T-helper 2 cell treated with Interferon-gamma antibody and Interleukin-4, amounts not matched to agents 100 ng/mL and 5 ng/mL, for 36 hours (primary cell): Measurements from ENCODE around the gene USPL1. TPM values are rescaled to one million over a fixed set of nuclear protein-coding genes. Genes with fewer than 3 reads are reported as not detected.
"Not testable (repeated sequence)": the region's sequence is repeated elsewhere in the genome, so short reads cannot be mapped to it uniquely, and the experiment has no call there.

ENCODE experiments used
- intact Hi-C: fragments of 100-400 bp; cut with micrococcal nuclease; formaldehyde crosslinking; loops from one replicate; pipeline ENCODE4 v1.15.1; 2023
- total RNA-seq: library from RNA; stranded (reverse); gene quantifications from 2 replicates; pipeline ENCODE4 v1.2.3, GENCODE V29; 2022

Gene USPL1
- total RNA-seq, 1 donor from 2014 or later: 18.8 TPM

GRCh38 chr13:30615866-30616541 is 1.7 kb upstream of the USPL1 start:
- intact Hi-C loops: loop anchor here (2.0 kb wide), 6 partner anchors 43 to 765 kb away; partner anchors contain the start of gene UBL3

- intact Hi-C loops: loop anchor here (1.0 to 2.0 kb wide), 17 partner anchors 9 to 1022 kb away; partner anchors contain the start of genes B3GLCT, HMGB1, KATNAL1 and SLC7A1
Measured at GRCh38 chr13:30616927-30617314, 799 bp upstream of the USPL1 start.

GRCh38 chr13:30618186-30618929 is 638 bp downstream of the USPL1 start:
- intact Hi-C loops: no loop called here

- intact Hi-C loops: no loop called here
Measured at GRCh38 chr13:30618930-30619279, 1.2 kb downstream of the USPL1 start.

- intact Hi-C loops: no loop called here
Measured at GRCh38 chr13:30619731-30620130, 2.0 kb downstream of the USPL1 start.

GRCh38 chr13:30620941-30621340 is 3.2 kb downstream of the USPL1 start:
- intact Hi-C loops: no loop called here

- intact Hi-C loops: no loop called here
Measured at GRCh38 chr13:30622551-30622950, 4.8 kb downstream of the USPL1 start.

- intact Hi-C loops: no loop called here
Measured at GRCh38 chr13:30623392-30623791, 5.7 kb downstream of the USPL1 start.

GRCh38 chr13:30624630-30625029 is 6.9 kb downstream of the USPL1 start:
- intact Hi-C loops: no loop called here

GRCh38 chr13:30629527-30629926 is 11.8 kb downstream of the USPL1 start:
- intact Hi-C loops: no loop called here

- intact Hi-C loops: no loop called here
Measured at GRCh38 chr13:30633861-30634260, 16.1 kb downstream of the USPL1 start.

- intact Hi-C loops: no loop called here
Measured at GRCh38 chr13:30634838-30635237, 17.1 kb downstream of the USPL1 start.

- intact Hi-C loops: no loop called here
Measured at GRCh38 chr13:30638301-30638700, 20.6 kb downstream of the USPL1 start.

GRCh38 chr13:30639671-30640070 is 22.0 kb downstream of the USPL1 start:
- intact Hi-C loops: no loop called here

GRCh38 chr13:30641173-30641572 is 23.5 kb downstream of the USPL1 start:
- intact Hi-C loops: not testable (repeated sequence)

- intact Hi-C loops: no loop called here
Measured at GRCh38 chr13:30645629-30646028, 27.9 kb downstream of the USPL1 start.

GRCh38 chr13:30647420-30647819 is 29.7 kb downstream of the USPL1 start:
- intact Hi-C loops: no loop called here

- intact Hi-C loops: no loop called here
Measured at GRCh38 chr13:30647824-30648521, 30.3 kb downstream of the USPL1 start.

GRCh38 chr13:30648522-30649012 is 30.8 kb downstream of the USPL1 start:
- intact Hi-C loops: no loop called here

- intact Hi-C loops: not testable (repeated sequence)
Measured at GRCh38 chr13:30651648-30652047, 33.9 kb downstream of the USPL1 start.

GRCh38 chr13:30652746-30653386 is 35.1 kb downstream of the USPL1 start:
- intact Hi-C loops: no loop called here
